HL-60/S4 treated with retinoic acid at 250 ng/mL for 4 days and 3 days (cell line): ENCODE results near the gene ZNF236.

Experiments
- in situ Hi-C: fragments of 300-500 bp; cut with MboI; formaldehyde crosslinking; loops from 2 replicates; pipeline ENCODE4 v1.7.0; 2022; ENCODE audit warnings: low sequenced_read_pairs

ZNF236 gene

DNA sequence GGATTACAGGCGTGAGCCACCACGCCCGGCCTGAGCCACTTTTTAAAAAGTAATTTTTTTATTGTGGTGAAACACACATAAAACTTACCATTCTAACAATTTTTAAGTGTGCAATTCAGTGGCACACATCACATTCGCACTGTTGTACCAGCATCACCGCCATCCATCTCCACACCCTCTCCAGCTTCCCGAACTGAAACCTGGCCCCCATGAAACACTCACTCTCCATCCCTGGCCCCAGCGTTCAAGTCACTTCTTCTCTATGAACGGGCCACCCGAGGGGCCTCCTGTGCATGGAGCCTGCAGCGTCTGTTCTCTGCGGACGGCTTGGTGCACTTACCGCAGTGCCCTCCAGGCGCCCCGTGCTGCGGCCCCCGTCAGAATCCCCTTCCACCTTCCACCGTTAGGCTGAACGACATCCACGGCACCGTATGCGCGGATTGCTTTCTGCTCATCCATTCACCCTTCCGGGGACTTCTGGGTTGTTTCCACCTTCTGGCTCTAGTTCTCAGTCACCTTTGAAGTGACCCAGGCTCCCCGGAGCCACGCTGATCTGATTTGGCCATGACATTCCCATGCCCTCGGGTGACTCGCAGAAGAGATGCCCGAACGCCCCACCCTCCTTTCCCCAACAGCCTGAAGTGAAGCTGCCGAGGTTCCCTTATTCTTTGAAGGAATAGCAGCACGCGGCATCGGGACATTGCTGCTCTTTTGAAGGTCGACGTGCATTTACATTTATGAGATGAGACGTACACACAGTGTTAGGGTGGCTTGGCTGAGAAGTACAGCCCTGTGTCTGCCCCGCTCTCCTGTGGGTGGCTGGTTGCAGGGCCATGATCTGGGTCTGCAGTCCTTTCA lies 175.8 kb downstream of the ZNF236 start:
- in situ Hi-C loops, result loop anchor here (25.0 kb wide), 2 partner anchors 214 to 664 kb away; no protein-coding TSS in a partner anchor

DNA sequence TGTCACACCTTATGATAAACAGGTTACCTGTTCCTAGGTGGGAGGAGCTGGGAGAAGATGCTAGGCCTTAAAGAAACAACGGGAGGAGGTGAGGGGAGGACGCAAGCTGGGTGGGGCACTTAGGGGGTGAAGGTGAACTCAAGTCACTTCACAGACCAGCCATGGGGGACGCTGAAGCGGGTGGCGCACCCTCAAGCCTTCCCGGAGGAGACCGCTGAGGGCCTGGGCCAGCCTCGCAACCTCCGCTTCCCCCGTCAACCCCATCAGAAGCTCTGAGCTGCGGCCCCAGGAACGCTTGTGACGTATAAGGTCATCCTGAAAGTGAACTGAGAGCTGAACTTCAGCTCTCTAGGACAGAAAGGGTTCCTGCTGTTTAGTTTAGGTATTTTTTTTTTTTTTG lies 176.7 kb downstream of the ZNF236 start:
- in situ Hi-C loops, result loop anchor here (25.0 kb wide), 2 partner anchors 213 to 663 kb away; no protein-coding TSS in a partner anchor

DNA sequence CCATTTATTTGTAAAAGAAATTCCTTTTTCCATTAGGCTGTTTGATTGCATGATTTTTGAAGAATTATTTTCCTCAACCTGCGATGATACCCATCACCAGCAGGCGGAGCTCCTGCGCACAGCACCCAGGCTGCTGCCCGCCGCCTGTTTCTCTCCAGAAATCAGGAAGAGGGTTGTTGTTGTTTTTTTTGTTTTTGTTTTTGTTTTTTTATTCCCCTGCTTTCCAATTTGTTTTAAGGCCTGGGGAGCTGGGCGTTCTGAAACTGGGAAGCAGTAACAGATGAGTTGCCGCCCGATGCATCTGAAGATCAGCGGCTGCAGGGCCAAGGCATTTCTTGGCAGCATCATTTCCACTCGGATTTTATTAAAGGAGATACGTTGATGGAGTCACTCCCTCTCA lies 178.2 kb downstream of the ZNF236 start:
- in situ Hi-C loops, result no loop called here

DNA sequence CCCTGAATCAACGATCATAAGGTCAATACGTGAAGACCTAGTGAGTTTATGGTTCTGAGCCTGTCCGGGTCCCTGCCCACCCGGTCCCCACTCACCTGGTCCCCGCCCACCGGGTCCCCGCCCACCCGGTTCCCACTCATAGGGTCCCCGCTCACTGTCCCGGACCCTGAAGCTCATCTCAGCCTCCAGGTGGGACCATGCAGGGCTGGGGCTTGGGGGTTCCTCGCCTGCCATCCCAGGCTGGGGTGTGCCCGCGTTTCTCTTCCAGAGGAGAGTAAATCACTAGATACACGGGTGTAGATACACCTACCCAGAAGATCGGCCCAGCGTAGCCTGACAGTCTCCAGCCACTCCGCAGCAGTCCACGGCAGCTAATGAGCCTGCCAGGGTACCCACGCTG lies 178.7 kb downstream of the ZNF236 start:
- in situ Hi-C loops, result no loop called here

DNA sequence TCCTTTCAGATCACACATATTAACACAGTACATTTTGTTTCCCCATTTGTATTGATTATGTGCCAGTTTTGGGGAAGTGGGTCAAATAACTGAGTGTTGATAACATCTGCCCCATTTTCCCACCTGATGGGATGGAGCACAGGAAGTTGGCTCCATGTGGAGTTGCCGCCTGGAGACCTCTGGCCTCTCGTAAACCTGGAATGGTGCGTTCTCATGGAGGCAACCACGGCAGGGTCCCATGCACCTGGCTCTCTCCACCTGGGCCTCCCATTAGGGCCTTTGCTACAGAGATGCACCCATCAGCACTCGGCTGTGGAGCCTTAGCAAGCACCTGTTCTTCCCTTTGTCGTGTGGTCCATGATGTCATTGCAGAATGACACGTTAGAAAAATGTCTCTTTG lies 179.6 kb downstream of the ZNF236 start:
- in situ Hi-C loops, result no loop called here

DNA sequence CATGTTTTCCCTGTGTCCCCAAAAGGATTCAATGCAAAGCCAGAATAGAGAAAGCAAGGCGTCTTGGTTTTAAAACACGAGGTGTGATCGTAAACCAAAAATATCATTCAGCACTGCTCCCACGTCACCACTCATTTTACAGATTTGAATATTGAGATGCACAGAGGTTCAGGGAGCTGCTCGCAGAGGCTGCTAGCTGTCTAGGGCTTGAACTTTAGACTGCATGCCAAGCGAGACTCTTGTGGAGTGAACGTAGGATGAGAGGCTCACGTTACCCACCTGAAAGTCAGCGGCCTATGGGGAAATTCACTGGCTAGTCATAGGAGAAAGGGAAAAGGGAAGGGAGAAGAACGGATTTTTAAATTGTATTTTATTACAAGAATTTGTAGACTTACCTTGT lies 180.1 kb downstream of the ZNF236 start:
- in situ Hi-C loops, result no loop called here

DNA sequence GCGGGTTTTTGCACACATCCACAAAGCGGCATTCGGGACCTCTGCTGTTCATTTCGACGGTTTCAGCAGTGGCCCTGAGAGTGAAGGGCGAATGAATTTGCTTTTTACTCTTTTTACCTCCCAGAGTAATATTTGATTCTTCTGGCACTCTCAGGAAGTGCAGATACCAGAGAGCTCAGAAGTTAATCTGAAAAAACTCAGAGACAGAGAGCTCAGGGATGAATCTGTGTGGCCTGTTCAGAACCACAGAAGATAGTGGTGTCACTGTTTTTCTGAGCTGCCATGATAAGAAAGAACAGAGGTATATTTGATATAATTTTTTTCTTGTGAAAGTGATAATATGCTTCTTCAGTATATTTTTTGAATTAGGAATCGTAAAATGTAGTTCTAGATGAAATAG lies 181.0 kb downstream of the ZNF236 start:
- in situ Hi-C loops, result no loop called here

DNA sequence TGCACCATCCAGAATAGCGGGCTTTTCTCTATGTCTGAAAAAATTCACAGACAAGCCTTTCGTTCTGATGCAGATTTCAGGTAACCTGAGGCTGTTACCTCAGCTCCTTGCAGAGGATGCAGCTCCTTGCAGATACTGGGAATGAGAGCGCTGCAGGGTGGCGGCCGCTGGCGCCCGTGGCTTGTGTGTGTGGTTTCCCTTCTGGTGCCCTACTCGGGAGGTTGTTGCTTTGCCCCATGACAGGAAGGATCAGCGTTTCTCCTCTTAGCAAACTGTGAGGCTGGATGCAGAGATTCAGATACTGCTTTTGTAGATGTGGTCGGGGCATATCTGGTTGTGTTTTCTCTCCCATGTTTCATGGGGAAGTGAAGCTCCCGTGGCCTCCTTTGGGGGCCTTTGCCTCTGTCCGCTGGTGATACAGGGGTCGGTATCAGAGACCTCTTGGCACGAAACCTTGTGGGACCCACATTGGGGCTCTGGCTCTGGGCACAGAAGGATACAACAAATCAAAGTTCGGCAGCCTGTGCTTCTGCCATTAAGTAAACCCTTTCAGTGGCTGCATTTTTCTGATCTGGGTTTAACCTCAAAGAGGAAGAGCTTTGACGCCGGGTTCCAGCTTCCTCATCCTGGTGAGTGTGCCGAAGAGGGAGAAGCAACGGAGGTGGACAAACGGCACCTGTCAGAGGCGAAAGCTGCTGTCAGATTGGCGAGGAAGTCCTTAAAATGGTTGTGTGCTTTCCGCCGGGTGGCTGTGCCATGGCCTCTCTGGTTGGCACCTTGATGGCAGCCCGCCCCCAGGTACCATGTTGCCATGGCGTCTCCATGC lies 182.4 kb downstream of the ZNF236 start:
- in situ Hi-C loops, result no loop called here

DNA sequence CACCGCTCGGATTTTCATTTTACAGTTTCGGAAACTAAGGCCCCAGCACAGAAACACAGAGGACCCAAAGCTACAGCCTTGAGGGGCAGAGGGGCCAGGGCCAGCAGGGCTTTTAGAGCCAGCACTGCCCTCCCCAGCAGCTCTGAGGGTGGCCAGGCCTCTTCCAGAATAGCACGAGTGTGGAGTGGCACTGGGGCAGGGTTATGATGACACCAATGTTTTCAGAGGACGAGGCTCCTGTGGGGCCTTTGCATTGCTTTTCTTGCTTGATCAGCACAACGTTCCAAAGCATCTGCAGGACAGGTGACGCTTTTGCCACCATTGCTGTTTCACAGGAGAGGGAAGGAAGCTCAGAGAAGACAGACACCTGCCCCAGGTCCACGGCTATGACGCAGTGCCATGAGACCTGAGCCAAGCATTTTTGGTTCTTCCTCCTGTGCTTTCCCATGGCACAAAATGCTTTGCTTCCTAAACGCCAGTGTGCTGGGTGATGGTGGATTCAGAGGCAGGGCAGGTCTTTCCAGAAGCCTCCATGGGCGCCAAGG lies 183.4 kb downstream of the ZNF236 start:
- in situ Hi-C loops, result no loop called here

DNA sequence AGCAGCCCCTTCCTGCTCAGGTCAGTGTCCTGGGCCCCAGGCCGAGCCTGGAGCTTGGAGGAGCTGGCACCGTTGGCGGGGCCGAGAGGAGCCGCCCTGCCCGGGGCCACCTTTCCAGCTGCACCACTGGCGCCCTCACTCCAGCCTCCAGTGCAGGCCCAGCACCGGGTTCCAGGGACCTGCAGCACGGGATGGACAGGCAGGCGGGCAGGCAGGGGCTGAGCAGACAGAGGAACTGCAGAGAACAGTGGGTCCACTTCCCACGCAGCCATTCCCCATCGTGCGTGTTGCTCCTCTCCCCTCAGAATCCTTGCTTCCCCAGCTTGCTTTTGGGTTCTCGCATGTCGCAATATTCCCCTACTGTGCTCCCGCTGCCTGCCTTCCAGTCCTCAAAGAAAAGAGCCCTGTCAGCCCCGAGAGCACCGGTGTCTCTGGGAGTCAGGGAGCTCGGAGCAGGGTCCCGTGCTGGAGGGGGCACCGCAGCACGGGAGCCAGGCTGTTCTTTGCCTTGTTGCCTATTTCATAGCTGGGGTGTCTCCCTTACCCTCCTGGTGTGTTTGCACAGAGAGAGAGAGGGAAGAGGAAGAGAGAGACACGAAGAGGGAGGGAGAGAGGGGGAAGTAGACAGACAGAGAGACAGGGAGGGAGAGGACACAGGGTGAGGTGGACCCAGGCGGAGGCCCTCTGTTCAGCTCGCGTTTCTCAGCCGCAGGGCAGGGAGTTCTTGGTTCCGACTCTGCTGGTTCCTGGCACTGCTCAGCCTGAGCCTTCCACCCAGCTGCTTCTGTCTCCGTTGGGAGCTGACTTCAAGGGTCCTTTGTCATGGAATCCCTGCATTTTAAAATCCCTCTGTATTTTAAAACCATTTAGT lies 184.2 kb downstream of the ZNF236 start:
- in situ Hi-C loops, result no loop called here

DNA sequence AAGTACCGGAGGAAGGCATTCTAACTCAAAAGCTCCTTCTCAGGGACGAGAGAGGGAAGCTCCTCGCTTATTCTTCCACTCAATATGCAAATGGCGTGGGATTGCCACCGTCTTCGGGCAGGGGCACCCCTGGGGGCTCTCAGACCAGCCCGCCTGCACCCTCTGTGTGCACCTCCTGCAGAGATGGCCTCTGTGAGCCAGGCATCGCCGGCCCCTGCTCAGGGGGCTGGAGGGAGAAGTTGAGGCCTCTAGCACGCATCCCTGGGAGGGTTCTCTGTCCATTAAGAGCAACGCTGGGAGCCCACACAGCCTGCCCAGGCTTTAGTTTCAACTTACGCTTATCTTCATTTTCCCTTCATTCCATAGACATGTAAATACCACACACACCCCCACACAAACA lies 184.9 kb downstream of the ZNF236 start:
- in situ Hi-C loops, result no loop called here

DNA sequence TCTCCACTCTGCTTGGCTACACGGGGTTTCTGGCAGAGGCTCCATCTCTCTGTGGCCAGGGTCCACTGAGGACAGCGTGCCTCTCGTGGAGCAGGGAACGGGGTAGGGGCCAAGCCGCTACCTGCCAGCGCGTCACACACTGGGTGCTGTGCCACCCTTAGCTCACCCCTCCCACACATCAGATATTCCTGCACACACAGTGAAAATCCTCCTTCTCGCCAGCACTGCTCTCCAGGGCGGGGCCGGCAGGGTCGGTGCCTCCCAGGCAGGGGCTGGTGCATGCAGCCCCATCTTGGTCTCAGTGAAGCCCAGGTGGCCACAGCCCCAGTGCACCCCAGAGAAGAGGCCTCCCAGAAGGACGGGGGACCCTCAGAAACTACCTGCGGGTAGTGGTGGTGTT lies 185.6 kb downstream of the ZNF236 start:
- in situ Hi-C loops, result no loop called here

DNA sequence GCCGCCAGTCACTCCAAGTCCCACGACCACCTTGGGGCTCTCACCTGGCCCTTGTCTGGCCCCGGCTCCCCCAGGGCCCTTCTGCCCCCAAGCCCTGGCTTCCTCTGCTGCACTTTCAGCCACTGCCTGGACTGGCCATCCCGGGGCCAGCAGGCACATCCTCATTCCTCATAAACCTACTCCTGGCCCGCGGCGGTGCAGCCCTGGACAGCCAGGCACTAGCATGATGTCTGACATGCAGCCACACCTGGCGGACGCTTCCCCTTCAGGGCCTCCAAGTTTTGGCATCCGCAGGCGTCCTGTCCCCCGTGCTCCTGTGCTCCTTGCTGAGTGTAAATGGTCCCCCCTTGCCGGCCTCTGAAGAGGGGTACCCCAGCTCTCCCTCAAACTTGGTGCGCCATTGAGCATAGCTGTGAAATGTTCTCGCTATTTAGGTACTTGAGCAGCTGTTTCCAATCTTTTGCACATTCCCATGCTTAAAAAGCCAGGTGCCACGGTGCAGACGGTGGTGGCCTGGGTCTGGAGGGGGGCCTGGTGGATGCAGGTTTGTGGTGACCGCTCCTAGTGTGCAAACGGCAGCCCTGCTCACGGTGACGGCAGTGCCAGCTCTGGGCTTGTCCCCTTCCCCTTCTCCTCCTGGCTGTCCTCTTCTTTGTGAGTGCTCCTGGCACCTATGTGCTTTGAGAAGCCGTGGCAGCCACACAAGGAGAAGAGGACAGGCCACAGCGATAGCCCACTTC lies 186.4 kb downstream of the ZNF236 start:
- in situ Hi-C loops, result no loop called here

DNA sequence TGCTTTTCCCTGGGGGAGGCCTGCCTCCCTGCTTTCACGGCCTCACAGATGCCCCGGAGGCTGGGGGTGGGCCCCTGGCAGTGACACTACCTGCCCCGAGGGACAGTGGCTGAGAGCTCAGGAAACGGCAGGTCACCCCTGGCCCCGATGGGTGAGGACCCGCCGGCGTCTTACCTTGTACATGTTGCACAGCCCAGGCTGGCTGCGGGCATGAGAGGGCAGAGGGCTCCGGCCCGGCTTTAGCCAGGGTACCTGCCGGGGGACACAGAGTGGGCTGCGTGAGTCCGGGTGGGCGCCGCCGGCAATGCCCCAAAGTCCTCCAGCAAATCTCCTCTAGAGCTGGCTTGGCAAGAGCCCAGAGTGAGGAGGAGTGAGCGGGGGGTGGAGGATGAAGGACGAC lies 187.3 kb downstream of the ZNF236 start:
- in situ Hi-C loops, result no loop called here

DNA sequence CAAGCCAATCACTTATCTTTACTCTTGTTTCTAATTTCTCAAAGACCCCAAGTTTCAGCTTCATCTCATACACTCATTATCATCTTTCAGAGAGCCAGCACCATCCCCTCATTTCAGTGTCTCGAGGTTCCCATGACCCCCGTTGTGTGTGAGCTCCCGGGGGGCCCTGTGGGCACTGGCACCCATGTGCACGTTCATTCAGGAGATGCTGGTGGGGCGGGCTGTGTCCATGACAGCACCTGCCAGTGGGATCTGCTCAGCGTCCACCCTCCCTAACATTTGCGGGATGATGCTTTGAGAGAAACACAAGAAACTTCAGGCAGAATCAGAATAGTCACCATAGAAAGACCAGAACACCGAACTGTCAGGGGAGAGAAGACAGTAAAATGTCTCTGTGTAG lies 189.8 kb downstream of the ZNF236 start:
- in situ Hi-C loops, result no loop called here

DNA sequence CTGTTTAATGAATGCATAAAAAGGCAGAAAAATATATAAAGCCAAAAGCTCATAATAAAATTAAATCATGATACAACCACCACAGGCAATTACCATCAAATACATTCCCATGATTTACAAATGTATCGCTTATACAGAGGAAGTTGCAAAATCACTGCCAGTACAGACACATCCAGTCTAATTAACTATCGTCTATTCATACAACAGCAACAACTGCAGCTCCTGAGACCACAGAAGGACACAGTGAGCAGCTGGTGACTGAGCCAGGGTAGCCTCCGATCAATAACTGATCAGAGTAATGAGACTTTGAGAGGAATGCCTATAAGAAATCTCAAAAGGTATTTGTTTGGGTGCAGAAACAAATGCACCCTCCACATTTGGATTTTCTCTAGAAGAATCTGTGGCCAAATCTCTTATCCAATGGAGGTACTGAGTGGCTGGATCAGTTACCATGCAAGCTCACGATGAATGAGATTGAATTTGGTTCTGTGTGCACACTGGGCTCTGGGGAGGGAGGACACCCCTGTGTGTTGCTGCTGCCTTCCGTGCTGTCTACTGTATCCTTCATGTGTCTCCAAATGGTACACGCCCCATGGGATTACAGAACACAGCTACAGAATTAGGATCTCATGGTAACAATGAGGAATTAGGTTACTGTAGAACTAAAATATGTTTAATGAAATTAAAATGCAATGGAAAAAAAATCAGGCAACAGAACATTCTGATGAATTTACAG lies 190.6 kb downstream of the ZNF236 start:
- in situ Hi-C loops, result no loop called here

DNA sequence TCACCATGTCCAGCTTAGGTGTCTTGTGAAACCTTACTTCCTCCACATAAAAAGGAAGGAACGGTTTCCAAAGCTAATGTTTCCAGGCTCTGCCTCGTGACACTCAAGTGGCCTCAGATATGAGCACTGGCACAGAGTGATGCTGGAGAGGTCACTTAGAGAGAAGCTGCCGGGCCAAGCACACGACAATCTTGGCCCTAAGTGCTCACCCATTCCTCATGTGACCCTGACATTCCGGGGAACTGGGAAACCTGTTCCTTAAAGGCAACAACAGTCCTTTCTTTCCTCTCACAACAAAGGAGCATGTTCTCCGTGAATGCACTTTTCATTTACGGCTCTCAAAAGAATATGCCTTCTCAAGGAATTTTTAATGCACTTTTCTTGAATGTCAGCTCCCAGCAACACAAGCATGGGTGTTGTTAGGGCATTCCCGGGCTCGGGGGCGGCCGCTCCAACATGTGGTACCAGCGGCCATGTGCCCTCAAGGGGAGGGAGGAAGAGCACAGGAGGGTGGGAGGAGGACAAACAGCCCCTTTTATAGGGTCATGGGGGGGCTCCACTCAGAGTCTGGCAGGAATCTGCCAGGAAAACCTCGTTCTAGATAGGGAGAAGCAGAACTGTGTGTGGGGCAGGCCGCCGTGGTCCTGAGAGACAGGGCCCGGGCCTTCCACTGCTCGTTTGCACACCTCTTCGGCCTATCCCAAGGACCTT lies 191.6 kb downstream of the ZNF236 start:
- in situ Hi-C loops, result no loop called here

DNA sequence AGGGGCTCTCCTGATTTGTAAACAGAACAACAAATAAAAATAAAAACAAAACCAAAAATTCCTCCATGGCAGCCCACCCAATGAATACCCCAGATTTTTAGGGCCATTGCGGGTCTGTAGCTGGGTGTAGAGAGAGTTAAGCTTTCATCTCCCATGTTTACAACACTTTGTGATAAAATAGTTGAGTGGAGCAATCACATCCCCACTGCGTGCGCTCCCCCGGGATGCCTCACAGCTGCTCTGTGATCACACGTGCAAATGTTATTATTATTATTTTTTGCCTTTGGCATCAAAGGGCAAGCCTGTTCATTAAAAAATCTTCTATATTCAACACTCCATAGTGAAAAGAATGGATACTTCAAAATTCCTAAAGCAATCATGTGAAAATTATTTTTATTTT lies 192.2 kb downstream of the ZNF236 start:
- in situ Hi-C loops, result no loop called here

DNA sequence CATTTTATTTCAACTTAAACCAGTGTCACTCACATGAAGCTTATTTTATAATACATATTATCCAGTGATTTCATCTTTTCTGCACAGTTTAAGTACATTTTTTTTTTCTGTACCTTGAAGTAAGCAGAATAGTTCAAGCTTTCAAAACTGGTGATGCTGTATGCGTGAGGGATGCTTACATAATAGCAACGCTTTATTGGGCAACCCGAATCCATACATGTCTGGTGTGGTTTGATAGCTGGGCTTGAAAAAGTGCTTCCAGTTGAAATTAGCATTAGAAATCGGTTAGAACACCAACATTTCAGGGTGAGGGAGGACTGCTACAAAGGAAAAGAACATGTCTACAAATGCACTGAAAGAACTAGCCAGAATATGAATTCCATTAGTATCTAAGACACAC lies 192.8 kb downstream of the ZNF236 start:
- in situ Hi-C loops, result no loop called here
